Ishikawa (cell line): ENCODE data around the gene FLYWCH1.

Source experiments
- EP300 ChIP-seq: IDR thresholded peaks from 2 replicates; pipeline ENCODE4 v1.6.1; 2012; ENCODE audit warnings: borderline replicate concordance
- TF ChIP-seq, protein P1 (sequence below): IDR thresholded peaks from 2 replicates; pipeline ENCODE4 v1.6.1; 2012; ENCODE audit warnings: low read depth, mild to moderate bottlenecking

DNA sequence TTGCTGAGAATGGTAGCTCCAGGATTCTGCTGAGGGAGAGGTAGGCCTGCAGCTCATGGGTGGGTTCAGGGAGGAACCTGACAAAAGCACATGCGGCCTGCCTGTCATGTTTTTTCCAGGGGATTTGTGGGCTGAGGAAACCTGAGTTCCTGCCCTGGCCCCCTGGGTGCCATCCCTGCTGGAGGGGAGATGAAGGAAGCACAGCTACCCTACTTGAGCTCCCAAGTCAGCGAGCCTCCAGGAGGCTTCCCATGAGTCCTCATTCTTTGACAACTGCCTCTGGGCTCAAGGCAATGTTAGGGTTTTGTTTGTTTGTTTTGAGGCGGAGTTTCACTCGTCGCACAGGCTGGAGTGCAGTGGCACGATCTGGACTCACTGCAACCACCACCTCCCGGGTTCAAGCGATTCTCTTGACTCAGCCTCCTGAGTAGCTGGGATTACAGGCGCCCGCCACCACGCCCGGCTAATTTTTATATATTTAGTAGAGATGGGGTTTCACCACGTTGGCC lies 12.1 kb upstream of the FLYWCH1 start:
- TF ChIP-seq, protein P1, sequence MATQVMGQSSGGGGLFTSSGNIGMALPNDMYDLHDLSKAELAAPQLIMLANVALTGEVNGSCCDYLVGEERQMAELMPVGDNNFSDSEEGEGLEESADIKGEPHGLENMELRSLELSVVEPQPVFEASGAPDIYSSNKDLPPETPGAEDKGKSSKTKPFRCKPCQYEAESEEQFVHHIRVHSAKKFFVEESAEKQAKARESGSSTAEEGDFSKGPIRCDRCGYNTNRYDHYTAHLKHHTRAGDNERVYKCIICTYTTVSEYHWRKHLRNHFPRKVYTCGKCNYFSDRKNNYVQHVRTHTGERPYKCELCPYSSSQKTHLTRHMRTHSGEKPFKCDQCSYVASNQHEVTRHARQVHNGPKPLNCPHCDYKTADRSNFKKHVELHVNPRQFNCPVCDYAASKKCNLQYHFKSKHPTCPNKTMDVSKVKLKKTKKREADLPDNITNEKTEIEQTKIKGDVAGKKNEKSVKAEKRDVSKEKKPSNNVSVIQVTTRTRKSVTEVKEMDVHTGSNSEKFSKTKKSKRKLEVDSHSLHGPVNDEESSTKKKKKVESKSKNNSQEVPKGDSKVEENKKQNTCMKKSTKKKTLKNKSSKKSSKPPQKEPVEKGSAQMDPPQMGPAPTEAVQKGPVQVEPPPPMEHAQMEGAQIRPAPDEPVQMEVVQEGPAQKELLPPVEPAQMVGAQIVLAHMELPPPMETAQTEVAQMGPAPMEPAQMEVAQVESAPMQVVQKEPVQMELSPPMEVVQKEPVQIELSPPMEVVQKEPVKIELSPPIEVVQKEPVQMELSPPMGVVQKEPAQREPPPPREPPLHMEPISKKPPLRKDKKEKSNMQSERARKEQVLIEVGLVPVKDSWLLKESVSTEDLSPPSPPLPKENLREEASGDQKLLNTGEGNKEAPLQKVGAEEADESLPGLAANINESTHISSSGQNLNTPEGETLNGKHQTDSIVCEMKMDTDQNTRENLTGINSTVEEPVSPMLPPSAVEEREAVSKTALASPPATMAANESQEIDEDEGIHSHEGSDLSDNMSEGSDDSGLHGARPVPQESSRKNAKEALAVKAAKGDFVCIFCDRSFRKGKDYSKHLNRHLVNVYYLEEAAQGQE = no peak
- no peak for TF ChIP-seq EP300
